ENCODE results near the gene TBC1D9B.

- TF ChIP-seq CTCF (IDR thresholded peaks at IDR 0.05) (no peak), POLR2A (IDR thresholded peaks at IDR 0.05) (no peak)
Measured at GRCh38 chr5:179889885-179890284, 17.8 kb downstream of the TBC1D9B start.
